ENCODE measurements around the gene REPIN1. TPM values are rescaled to one million over a fixed set of nuclear protein-coding genes. Genes with fewer than 3 reads are reported as not detected.

Gene REPIN1
- total RNA-seq, 1 donor from 2014 or later, result 148 TPM

- Mint-ChIP-seq H3K4me1 (ENCODE audit: low read depth) (peaks cover 13% of the 10 kb centered on the region), H3K36me3 (ENCODE audit: insufficient read depth) (peaks cover 4% of the 10 kb centered on the region), H3K27ac (peak overlapping the region; percentile 97), H3K4me3 (ENCODE audit: low read depth) (peak overlapping the region; percentile 92), H3K9me3 (ENCODE audit: low read depth) (no peaks in the 10 kb centered on the region), H3K27me3 (no peaks in the 10 kb centered on the region)
- no peak for DNase-seq (ENCODE audit: low spot score, unreplicated experiment)
- no peak for TF ChIP-seq CTCF (IDR thresholded peaks at IDR 0.05; ENCODE audit: unreplicated experiment)
These were observed 44.8 kb upstream of the REPIN1 start for GRCh38 chr7:150323682-150324372.

- Mint-ChIP-seq H3K36me3 (ENCODE audit: insufficient read depth) (peaks cover 4% of the 10 kb centered on the region), H3K4me3 (ENCODE audit: low read depth) (peak overlapping the region; percentile 92), H3K27me3 (no peaks in the 10 kb centered on the region), H3K4me1 (ENCODE audit: low read depth) (peaks cover 13% of the 10 kb centered on the region), H3K27ac (peak overlapping the region; percentile 97), H3K9me3 (ENCODE audit: low read depth) (no peaks in the 10 kb centered on the region)
- no peak for DNase-seq (ENCODE audit: low spot score, unreplicated experiment)
- TF ChIP-seq CTCF (IDR thresholded peaks at IDR 0.05; ENCODE audit: unreplicated experiment), result no peak
These were observed 44.2 kb upstream of the REPIN1 start for GRCh38 chr7:150324373-150324961.

GRCh38 chr7:150325110-150325611 lies 43.5 kb upstream of the REPIN1 start:
- Mint-ChIP-seq H3K4me3 (ENCODE audit: low read depth) (peak overlapping the region; percentile 92), H3K36me3 (ENCODE audit: insufficient read depth) (peaks cover 4% of the 10 kb centered on the region), H3K9me3 (ENCODE audit: low read depth) (no peaks in the 10 kb centered on the region), H3K27ac (peak overlapping the region; percentile 41), H3K27me3 (no peaks in the 10 kb centered on the region), H3K4me1 (ENCODE audit: low read depth) (peaks cover 13% of the 10 kb centered on the region)
- DNase-seq (ENCODE audit: low spot score, unreplicated experiment), result no peak
- no peak for TF ChIP-seq CTCF (IDR thresholded peaks at IDR 0.05; ENCODE audit: unreplicated experiment)

- no peaks in the 10 kb centered on the region for H3K9me3 Mint-ChIP-seq (ENCODE audit: low read depth)
- H3K27me3 Mint-ChIP-seq, result no peaks in the 10 kb centered on the region
These were observed 42.7 kb upstream of the REPIN1 start for GRCh38 chr7:150325901-150326300.

More at GRCh38 chr7:150325901-150326300, 42.7 kb upstream of the REPIN1 start:
- Mint-ChIP-seq H3K4me3 (ENCODE audit: low read depth) (no peak overlapping the region), H3K36me3 (ENCODE audit: insufficient read depth) (peaks cover 4% of the 10 kb centered on the region), H3K4me1 (ENCODE audit: low read depth) (peaks cover 13% of the 10 kb centered on the region), H3K27ac (no peak overlapping the region)
- TF ChIP-seq CTCF (IDR thresholded peaks at IDR 0.05; ENCODE audit: unreplicated experiment), result no peak
- no peak for DNase-seq (ENCODE audit: low spot score, unreplicated experiment)
